GM12864 (cell line): ENCODE results near the gene SLC1A5.

Source experiments
- DNase-seq: peaks from one replicate; pipeline ENCODE4 v3.0.0-alpha.2; 2011; ENCODE audit warnings: low read depth
- H3K4me3 ChIP-seq: 2 replicates; pipeline ENCODE4 v1.5.1; 2011; ENCODE audit warnings: mild to moderate bottlenecking, low read depth, low read length, control low read depth
- TF ChIP-seq, protein P1 (sequence below): IDR thresholded peaks from 2 replicates; pipeline ENCODE4 v1.5.1; 2011; ENCODE audit warnings: low read depth, mild to moderate bottlenecking, moderate library complexity, low read length, control low read depth, inconsistent platforms; ENCODE audit errors: missing control alignments

The SLC1A5 gene

DNA sequence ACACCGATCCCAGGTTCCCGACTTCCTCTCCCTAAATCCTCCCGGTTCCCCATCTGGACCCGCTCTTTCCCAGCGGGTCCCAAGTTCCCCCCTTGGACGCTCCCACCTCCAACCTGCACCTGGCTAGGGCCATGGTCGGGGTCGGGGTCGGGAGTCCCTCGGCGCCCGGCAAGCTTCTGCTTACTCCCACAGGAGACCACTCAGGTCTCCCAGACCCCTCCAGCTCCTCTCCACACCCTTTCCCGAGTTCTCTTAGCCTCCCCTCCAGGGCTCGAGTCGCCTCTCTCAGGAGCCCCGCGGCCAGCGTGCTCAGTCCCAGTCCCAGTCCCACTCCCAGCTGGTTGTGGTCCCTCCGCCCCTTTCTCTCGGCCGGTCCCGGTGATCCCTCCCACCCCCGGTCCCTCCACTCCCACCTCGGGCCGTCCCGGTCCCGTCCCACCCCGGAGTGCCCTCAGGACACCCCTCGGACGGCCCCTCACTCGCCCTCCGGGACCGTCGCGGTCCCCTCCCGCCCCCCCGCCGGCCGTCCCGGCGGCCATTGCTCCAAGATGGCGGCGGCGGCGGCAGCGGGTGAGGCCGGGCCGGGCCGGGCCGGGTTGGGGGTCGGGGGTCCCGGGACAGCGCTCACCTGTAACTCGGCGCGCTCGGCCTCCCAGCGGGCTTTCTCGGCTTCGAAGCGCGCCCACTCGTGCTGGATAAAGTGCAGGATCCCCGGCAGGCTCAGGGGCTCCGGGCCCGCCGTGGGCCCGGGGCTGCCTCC, 42.7 kb downstream of the SLC1A5 start, which contains the start of gene FKRP:
Gene FKRP (plus strand): TSS at position 537 of the 760 bp plus-strand sequence. CDS start 9,394 bp downstream, outside the sequence.
- H3K4me3 ChIP-seq: peak within 1 kb of the TSS; percentile 97
- TF ChIP-seq, protein P1, sequence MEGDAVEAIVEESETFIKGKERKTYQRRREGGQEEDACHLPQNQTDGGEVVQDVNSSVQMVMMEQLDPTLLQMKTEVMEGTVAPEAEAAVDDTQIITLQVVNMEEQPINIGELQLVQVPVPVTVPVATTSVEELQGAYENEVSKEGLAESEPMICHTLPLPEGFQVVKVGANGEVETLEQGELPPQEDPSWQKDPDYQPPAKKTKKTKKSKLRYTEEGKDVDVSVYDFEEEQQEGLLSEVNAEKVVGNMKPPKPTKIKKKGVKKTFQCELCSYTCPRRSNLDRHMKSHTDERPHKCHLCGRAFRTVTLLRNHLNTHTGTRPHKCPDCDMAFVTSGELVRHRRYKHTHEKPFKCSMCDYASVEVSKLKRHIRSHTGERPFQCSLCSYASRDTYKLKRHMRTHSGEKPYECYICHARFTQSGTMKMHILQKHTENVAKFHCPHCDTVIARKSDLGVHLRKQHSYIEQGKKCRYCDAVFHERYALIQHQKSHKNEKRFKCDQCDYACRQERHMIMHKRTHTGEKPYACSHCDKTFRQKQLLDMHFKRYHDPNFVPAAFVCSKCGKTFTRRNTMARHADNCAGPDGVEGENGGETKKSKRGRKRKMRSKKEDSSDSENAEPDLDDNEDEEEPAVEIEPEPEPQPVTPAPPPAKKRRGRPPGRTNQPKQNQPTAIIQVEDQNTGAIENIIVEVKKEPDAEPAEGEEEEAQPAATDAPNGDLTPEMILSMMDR: no peak
- no peak for DNase-seq

DNA sequence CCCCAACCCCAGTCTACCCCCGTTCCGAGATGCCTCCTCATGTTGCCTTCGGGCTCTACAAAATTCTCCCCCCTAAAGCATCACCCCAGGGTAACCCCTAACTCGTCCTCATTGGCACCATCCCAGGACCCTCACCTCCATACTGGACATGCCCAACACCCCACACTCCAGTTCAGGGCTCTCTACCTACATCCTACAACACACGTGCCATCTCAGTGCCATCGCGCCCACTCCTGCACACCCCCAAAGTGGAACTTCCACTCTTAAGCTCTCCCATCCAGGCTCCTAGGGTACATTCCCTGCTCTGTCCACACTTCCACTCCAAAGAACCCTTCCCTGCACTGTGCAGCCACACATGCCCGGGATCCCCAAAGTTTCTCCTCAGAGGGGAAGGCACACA, 43.4 kb downstream of the SLC1A5 start:
- no peak for DNase-seq
- TF ChIP-seq, protein P1: no peak
- peak overlapping the region; percentile 97 for H3K4me3 ChIP-seq

DNA sequence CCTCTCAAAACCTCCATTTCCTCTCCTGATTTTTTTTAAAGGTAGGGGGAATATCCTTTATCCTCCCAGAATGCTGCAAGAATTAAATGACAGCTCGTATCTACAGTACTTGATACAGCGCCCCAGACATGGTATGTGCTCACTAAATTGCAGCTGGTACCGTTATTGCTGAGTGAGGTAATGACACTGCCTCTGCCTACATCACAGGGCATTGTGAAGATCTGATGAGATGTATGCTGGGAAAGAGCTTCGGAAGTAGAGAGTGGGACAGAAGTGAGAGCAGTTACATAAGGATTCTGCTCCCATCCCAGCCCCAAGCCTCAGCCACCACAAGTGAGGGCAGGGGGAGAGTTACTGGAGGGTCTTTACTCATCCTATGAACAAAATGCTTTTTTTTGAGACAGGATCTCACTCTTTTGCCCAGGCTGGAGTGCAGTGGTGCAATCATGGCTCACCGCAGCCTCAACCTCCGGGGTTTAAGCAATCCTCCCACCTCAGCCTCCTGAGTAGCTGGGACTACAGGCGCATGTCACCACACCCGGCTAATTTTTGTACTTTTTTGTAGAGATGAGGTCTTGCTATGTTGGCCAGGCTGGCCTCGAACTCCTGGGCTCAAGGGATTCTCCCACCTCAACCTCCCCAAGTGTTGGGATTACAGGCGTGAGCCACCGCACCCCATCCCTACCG, 44.2 kb downstream of the SLC1A5 start:
- no peak for DNase-seq
- TF ChIP-seq, protein P1: no peak
- peak overlapping the region; percentile 97; the same call in 1 of the 2 replicates for H3K4me3 ChIP-seq

GRCh38 chr19:46742926-46743480, 45.4 kb downstream of the SLC1A5 start:
- TF ChIP-seq, protein P1: no peak
- DNase-seq: no peak
- no peak overlapping the region for H3K4me3 ChIP-seq

GRCh38 chr19:46741447-46741846, 46.9 kb downstream of the SLC1A5 start:
- no peak for DNase-seq
- TF ChIP-seq, protein P1: no peak
- no peak overlapping the region for H3K4me3 ChIP-seq

- no peak for DNase-seq
- no peak overlapping the region for H3K4me3 ChIP-seq
- TF ChIP-seq, protein P1: no peak
These were observed 49.1 kb downstream of the SLC1A5 start for GRCh38 chr19:46739290-46739771.
